Activated CD8-positive, alpha-beta memory T cell treated with anti-CD3 and anti-CD28 coated beads for 24 hours (primary cell): ENCODE measurements around the gene TRAF3IP1.
"Not testable (repeated sequence)": the region's sequence is repeated elsewhere in the genome, so short reads cannot be mapped to it uniquely, and the experiment has no call there.

ENCODE experiments used
- DNase-seq: peaks from one replicate; pipeline ENCODE4 v3.0.0-alpha.2; 2020

TRAF3IP1 gene

DNA sequence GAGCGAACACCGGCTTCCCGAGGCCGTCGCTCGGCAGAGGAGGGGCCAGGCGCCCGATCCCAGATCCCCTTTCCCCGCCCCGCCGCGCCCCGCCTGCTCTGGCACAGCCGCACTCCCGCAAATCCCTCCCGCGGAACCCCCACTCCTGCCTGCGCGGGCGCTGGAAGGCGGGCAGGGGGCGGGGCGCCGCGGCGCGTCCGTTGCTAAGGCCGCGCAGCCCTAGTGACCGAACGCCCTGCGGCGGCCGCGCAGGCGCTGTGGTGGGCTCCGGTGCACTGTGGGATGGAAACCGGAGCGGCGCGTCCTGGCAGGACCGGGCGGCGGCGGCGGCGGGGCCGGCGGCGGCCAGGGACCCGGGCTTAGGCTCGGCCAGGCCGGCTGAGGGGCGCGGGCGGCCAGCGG is at the start of gene TRAF3IP1:
Gene TRAF3IP1, plus strand, starts transcription at position 273 of the 402 bp plus-strand sequence. CDS start 145 bp downstream, outside the sequence.
- DNase-seq = peak; percentile 93

DNA sequence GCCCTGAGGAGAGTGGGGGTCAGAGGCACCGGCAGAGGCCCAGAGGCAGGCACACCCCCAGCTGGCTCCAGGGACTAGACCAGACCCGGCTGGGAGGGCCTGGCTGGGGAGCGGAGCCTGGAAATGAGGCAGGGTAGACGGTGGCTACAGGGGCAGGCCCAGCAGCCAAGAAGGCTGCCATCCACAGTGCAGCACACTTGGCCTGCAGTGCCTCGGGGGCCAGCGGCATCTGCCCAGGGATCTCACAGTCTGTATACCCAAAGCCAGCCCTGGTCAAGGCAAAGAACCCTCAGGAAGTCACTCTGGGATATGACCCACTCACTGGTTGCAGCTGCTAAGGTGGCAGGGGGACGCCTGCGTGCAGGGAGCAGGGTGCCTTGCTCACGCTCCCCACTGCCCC is 49.7 kb upstream of the TRAF3IP1 start:
- no peak for DNase-seq

- no peak for DNase-seq
These were observed 49.2 kb upstream of the TRAF3IP1 start for GRCh38 chr2:238271061-238271554.

DNA sequence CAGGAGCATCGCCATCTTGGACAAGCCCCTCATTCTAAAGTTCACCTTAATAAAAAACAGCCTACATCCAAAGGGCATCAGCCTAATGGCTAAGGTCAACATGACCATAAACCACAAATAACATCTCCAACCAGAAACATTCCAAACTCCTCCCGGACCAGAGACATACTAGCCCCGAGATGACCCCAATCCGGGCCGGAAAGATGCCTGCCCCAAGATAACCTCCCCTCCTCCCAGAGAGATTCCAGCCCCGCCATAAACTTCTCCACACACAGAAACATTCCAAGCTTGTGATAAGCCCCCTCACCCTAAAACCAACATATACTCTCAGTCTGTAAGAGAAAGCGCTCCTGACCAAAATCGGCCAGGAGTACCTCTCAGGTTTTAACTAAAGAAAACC is 48.6 kb upstream of the TRAF3IP1 start:
- DNase-seq = not testable (repeated sequence)

DNA sequence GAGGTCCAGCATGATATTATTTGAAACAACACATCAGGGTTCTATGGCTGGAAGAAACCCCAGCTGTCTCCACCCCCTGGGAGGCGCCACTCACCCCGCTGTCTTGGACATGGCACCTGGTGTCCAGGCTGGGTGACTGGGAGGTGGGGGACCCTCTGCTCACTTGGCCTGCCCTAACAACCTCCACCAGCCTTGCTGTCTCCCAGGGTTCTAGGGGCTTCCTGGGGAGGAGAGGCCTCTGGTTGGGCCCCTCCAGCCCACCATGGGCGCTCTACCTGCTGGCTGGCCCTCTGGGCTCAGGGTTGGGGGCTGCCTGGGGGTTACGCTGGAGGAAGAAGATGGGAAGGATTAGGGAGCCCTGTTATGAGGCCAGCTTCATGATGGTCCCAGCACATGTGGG is 48.2 kb upstream of the TRAF3IP1 start:
- DNase-seq = no peak

DNA sequence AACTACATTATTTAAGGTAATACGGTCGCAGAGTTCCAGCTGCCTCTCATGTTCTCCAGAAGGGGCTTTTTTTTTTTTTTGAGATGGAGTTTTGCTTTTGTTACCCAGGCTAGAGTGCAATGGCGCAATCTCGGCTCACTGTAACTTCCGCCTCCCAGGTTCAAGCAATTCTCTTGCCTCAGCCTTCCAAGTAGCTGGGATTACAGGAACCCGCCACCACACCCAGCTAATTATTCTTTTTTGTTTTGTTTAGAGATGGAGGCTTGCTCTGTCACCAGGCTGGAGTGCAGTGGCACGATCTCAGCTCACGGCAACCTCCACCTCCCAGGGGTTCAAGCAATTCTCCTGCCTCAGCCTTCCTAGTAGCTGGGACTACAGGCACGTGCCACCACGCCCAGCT is 46.9 kb upstream of the TRAF3IP1 start:
- DNase-seq = not testable (repeated sequence)

- DNase-seq = no peak
These were observed 46.0 kb upstream of the TRAF3IP1 start for GRCh38 chr2:238274152-238274865.

DNA sequence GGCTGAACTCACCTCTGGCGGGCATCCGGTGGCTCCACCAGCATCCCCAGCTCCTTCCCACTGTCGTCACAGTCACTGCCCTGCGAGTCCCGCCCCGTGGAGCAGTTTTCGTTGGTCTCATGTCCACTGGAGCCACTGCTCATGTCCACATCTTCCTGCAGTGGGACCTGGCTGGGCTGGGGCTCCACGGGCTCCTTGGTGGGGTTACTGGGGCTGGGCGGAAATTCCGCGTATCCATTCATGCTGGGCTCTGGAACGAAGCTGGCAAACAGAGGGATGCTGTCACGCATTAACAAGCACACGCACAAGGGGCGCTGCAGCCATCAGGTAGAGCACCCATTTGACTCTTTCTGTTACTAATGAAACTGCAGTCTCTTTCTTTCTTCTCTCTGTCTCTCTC is 42.6 kb upstream of the TRAF3IP1 start:
- DNase-seq = no peak

DNA sequence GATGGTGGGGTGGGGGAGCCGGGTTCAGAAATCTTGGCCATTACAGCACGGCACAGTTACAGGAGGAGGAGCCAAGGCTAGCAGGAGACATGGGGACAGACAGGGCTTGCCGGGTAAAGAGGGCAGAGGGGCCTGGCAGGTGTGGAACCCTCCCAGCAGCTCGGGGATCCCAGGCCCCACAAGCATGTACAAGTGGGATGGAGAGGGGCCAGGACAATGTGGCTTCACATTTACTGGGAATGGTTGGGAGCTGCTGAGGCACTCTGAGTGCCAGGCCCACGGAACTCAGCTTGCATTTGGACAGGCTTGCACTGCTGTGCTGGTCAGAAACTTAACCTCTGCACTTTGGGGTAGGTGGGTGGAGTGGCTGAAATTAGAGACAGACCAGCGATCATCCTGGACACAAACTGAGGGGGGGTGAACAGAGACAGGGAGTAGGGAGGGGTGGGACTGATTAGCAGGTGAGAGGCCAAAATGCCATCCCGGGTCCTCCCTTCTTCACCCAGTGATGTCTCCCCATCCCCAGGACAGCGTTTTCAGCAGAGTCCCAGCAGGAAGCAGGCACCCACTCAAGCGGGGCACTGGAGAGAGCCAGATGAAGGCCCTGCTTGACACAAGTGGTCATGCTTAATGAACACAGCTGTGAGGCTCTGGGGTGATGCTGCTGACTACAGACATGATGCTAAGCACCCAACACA is 41.5 kb upstream of the TRAF3IP1 start:
- no peak for DNase-seq

- no peak for DNase-seq
These were observed 41.0 kb upstream of the TRAF3IP1 start for GRCh38 chr2:238279324-238279682.

- no peak for DNase-seq
These were observed 40.1 kb upstream of the TRAF3IP1 start for GRCh38 chr2:238280083-238280825.

DNA sequence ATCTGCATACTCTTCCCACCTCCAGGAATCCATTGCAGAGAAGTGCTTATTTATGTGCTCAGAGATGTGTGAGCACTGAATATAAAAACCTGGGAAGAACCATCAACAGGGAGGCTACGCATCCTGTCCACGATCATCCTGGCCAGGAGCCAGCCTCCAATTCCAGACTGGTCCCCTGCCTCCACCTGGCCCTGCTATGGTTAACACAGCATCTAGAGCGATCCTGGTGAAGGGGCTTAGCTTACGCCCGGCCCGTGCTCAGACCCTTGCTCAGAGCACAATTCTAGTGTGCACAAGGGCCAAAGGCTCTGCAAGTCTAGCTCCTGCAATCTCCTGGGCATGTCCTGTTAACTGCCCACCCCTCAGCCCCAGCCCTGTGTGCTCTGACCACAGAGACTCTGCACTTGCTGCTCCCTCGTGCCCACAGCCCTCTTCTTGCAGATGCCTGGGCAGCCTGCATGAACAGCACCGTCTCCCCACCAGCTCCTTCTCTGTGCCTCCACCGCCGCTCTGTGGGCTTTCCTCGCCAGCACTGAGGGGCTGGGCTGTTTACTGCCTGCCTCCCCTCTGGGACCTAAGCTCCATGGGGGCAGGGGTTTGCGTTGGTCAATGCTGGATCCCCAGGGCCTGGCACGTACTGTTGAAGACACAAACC is 38.4 kb upstream of the TRAF3IP1 start:
- no peak for DNase-seq

- DNase-seq = no peak
These were observed 37.2 kb upstream of the TRAF3IP1 start for GRCh38 chr2:238282861-238283738.

DNA sequence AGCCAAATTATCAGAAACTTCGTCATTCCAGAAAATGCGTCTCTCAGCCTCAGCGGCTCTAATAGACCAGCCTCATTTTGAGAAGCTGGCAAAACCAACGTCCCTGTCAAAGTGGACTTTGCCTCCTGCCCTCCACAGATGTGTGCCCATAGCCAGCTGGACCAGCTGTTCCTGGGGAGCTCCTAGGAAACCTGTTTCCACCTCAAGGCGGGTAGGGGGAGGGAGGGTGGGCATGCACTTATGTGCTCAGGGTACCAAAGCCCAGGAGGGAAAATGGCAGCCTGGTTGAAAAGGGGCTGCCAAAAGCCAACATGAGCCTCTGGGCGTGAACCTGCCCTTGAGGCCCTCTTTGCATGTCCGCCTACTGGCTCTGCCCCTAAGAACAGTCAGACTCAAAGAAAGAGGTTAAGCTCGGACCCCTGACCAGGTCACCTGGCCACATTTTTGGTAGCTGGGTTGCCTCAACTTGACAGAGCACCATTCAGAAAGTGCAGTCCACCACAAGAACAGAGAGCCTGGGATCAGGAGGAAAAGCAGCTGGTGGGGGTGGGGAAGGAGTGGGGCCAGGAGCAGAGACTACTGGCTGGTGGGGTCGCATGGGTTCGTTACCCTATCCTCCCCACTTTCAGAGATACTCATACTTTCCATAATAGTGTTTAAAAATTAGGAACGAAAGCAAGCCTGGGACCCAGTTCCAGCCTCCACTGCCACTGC is 35.4 kb upstream of the TRAF3IP1 start:
- no peak for DNase-seq

- no peak for DNase-seq
These were observed 34.6 kb upstream of the TRAF3IP1 start for GRCh38 chr2:238285653-238286082.

DNA sequence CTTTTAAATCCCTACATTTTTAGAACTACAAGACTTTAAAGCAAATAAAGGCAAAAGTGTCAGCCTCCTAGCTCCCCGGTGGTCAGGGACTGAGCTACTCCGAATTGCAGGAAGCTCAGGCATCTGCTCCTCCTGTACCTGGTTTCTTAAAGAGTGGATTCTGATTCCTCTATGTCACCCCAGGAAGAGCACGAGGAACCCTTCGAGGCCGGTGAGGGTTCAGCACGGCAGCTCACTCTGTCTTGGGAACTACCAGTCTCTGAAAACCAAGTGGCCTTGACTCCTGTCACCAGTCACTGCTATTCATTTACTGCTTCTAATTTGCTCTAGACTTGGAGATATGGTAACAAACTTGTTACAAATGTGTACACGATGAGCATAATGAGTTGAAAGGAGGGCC is 34.2 kb upstream of the TRAF3IP1 start:
- no peak for DNase-seq

DNA sequence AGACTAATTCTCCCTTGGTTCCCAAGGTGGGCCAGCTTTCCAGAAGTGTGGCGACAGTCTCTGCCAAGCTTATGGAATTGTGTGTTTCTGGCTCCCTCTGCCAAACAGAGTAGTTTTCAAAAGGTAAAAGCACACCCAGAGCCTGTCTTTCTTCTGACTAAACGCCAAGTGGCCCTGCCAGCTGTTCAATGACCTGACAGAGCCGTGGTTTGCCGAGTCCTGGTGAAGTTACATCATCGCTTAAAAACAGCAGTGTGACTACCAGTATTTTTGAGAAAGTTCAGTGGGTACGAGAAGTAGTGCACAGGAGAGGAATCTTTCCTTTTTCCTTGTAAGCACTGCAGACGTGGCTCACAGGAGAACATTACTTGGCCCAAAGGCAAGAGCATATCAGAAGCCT is 33.8 kb upstream of the TRAF3IP1 start:
- DNase-seq = no peak

GRCh38 chr2:238286987-238287736 is 33.2 kb upstream of the TRAF3IP1 start:
- no peak for DNase-seq

DNA sequence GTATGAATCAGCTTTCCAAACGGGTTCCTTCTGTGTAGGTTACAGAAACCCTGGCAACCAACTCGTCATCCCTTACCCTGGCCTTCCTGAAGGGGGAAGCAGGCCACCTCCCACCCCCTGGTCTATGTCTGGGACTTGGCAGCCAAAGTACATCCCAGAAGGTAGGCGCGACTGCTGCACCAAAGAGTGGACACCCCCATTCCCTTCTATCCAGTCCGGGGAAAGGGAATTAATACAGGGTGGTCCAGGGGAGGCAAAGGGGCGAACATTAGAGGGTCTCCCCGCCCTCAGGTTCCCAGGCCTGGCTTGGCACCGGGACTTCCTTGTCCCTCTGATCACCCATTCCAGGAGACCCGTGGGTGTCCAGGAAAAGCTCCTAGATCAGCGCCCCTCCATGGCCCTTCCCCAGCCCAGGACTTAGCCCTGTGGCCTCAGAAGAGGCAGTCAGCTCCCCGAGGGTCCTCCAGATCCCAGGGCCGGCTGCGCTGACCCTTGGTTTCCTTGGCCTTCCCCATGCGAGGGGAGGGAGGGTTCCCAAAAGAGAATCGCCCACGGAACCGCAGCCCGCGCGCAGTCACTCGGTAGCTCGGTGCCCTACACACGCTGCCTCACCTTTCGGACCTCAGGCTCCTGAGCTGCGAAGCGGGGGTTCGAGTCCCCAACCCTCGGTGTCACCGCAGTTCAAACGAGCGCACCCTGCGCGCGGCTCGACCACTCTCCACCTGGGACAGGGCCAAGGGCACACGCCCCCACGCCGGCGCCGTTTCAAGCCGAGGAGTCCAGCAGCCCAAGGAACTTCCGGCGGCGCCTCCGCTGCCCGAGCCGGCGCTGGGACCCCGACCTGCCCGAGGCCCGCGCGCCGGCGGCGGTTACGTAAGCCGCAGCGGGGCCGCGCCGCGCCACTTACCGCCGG is 32.3 kb upstream of the TRAF3IP1 start, which contains the start of gene PER2:
Gene PER2, minus strand, starts transcription at position 874 of the 913 bp plus-strand sequence. CDS start 10,674 bp downstream, outside the sequence.
- DNase-seq = peak; percentile 69
